HEK293 (cell line): ENCODE measurements around the gene SOCS1.

Experiments used
- CTCF ChIP-seq: fragments of 450-650 bp; formaldehyde crosslinking; IDR thresholded peaks from 2 replicates; pipeline ENCODE4 v1.5.1; 2016; ENCODE audit warnings: missing biosample characterization, missing genetic modification characterization
- KLF9 ChIP-seq: fragments of 450-650 bp; formaldehyde crosslinking; IDR thresholded peaks from 2 replicates; pipeline ENCODE4 v1.5.1; 2016; ENCODE audit warnings: missing biosample characterization, missing genetic modification characterization, low read depth
- MYNN ChIP-seq: fragments of 450-650 bp; formaldehyde crosslinking; IDR thresholded peaks from 2 replicates; pipeline ENCODE4 v1.5.1; 2016; ENCODE audit warnings: missing biosample characterization, missing genetic modification characterization, borderline replicate concordance
- REST ChIP-seq: fragments of 450-650 bp; formaldehyde crosslinking; IDR thresholded peaks from 2 replicates; pipeline ENCODE4 v1.5.1; 2016; ENCODE audit warnings: missing biosample characterization, missing genetic modification characterization
- ZBTB44 ChIP-seq: fragments of 450-650 bp; IDR thresholded peaks from 2 replicates; pipeline ENCODE4 v1.5.1; 2018; ENCODE audit warnings: missing biosample characterization, mild to moderate bottlenecking, missing genetic modification characterization
- ZNF133 ChIP-seq: fragments of 450-650 bp; formaldehyde crosslinking; IDR thresholded peaks from 2 replicates; pipeline ENCODE4 v1.5.1; 2016; ENCODE audit warnings: missing biosample characterization, missing genetic modification characterization
- ZNF274 ChIP-seq, 2 experiments: fragments of 200-500 bp in 1 of 2; fragments of 450-650 bp in 1 of 2; sonication (Bioruptor generic) in 1 of 2; formaldehyde crosslinking in 1 of 2; IDR thresholded peaks; 2 replicates each; pipeline versions ENCODE4 v1.5.1 to v1.6.1; 2014 to 2016; ENCODE audit warnings: borderline replicate concordance in 1 of 2, inconsistent platforms in 1 of 2, low read length in 1 of 2, missing biosample characterization in 1 of 2, missing genetic modification characterization in 1 of 2
- ZNF37A ChIP-seq: fragments of 450-650 bp; IDR thresholded peaks from 2 replicates; pipeline ENCODE4 v1.5.1; 2018; ENCODE audit warnings: missing biosample characterization, missing genetic modification characterization
- ZNF707 ChIP-seq: fragments of 450-650 bp; formaldehyde crosslinking; IDR thresholded peaks from 2 replicates; pipeline ENCODE4 v1.5.1; 2016; ENCODE audit warnings: missing biosample characterization, missing genetic modification characterization

GRCh38 chr16:11280616-11281522 lies 24.9 kb upstream of the SOCS1 start, which contains the start of gene PRM1:
- no peak for TF ChIP-seq CTCF (tag by site-specific recombination)
- TF ChIP-seq MYNN = no peak
- TF ChIP-seq REST (tag by site-specific recombination) = no peak
- no peak for TF ChIP-seq ZNF274 (IDR thresholded peaks at IDR 0.05; ENCODE audit: low read length)
- TF ChIP-seq ZNF274 (tag by site-specific recombination; IDR thresholded peaks at IDR 0.05; ENCODE audit: borderline replicate concordance) = no peak
- no peak for TF ChIP-seq ZNF707 (tag by site-specific recombination)
- TF ChIP-seq ZNF133 (tag by site-specific recombination) = no peak
- TF ChIP-seq ZNF37A (tag by site-specific recombination) = no peak
- TF ChIP-seq ZBTB44 (tag by site-specific recombination) = no peak
- TF ChIP-seq KLF9 = no peak
